Glutamatergic neuron (in vitro differentiated cells): ENCODE measurements around the gene MCHR2. TPM values are rescaled to one million over a fixed set of nuclear protein-coding genes. Genes with fewer than 3 reads are reported as not detected.
A peak's percentile ranks its signal among the peaks of the same experiment; 100 is the strongest.

Experiments used
- DNase-seq: peaks from one replicate; pipeline ENCODE4 v3.0.0; 2022
- H3K27ac Mint-ChIP-seq: one replicate; pipeline ENCODE4 v1.8.0; 2020; ENCODE audit warnings: mild to moderate bottlenecking, mixed read lengths, inconsistent platforms; ENCODE audit not compliant: unreplicated experiment
- H3K27me3 Mint-ChIP-seq: one replicate; pipeline ENCODE4 v1.8.0; 2020; ENCODE audit warnings: mild to moderate bottlenecking, moderate library complexity, mixed read lengths, inconsistent platforms; ENCODE audit not compliant: unreplicated experiment
- H3K36me3 Mint-ChIP-seq: one replicate; pipeline ENCODE4 v1.8.0; 2020; ENCODE audit warnings: mild to moderate bottlenecking, mixed read lengths, inconsistent platforms; ENCODE audit not compliant: unreplicated experiment
- H3K4me1 Mint-ChIP-seq: one replicate; pipeline ENCODE4 v1.8.0; 2020; ENCODE audit warnings: mild to moderate bottlenecking, low read depth, mixed read lengths, inconsistent platforms; ENCODE audit not compliant: unreplicated experiment
- H3K4me3 Mint-ChIP-seq: one replicate; pipeline ENCODE4 v1.8.0; 2020; ENCODE audit warnings: mild to moderate bottlenecking, mixed read lengths, inconsistent platforms; ENCODE audit not compliant: unreplicated experiment
- H3K9me3 Mint-ChIP-seq: one replicate; pipeline ENCODE4 v1.8.0; 2020; ENCODE audit warnings: mild to moderate bottlenecking, moderate library complexity, mixed read lengths, inconsistent platforms; ENCODE audit not compliant: unreplicated experiment
- CTCF ChIP-seq: fragments of 200-600 bp; sonication (generic); IDR thresholded peaks from one replicate; pipeline ENCODE4 v1.5.0; 2021; ENCODE audit not compliant: partially characterized antibody, unreplicated experiment
- total RNA-seq: library from RNA; stranded (reverse); fragmentation: NEBNext Ultra II Directional; extraction: Animal tissue kit (Norgen Biotek cat#: 25700); gene quantifications from one replicate; pipeline ENCODE4 v1.2.1, GENCODE V29; 2021; ENCODE audit not compliant: unreplicated experiment

The MCHR2 gene
- total RNA-seq, 1 donor from 2014 or later = not detected

- peaks cover 2% of the 10 kb centered on the region for H3K27me3 Mint-ChIP-seq
- H3K27ac Mint-ChIP-seq = no peak overlapping the region
- no peak overlapping the region for H3K4me3 Mint-ChIP-seq
- no peaks in the 10 kb centered on the region for H3K36me3 Mint-ChIP-seq
- H3K4me1 Mint-ChIP-seq = peaks cover 17% of the 10 kb centered on the region
- no peak for TF ChIP-seq CTCF
- H3K9me3 Mint-ChIP-seq = no peaks in the 10 kb centered on the region
- DNase-seq = no peak
These were observed 107.0 kb downstream of the MCHR2 start for GRCh38 chr6:99887066-99887465.

- Mint-ChIP-seq H3K4me3 (no peak overlapping the region), H3K9me3 (no peaks in the 10 kb centered on the region), H3K27ac (no peak overlapping the region), H3K4me1 (peaks cover 27% of the 10 kb centered on the region), H3K36me3 (no peaks in the 10 kb centered on the region), H3K27me3 (peaks cover 2% of the 10 kb centered on the region)
- TF ChIP-seq CTCF = no peak
- no peak for DNase-seq
These were observed 109.0 kb downstream of the MCHR2 start for GRCh38 chr6:99885051-99885450.

GRCh38 chr6:99882128-99882702 lies 111.8 kb downstream of the MCHR2 start:
- peak overlapping the region; percentile 56 for H3K27ac Mint-ChIP-seq
- peak overlapping the region; percentile 40 for H3K4me3 Mint-ChIP-seq
- H3K9me3 Mint-ChIP-seq = no peaks in the 10 kb centered on the region
- no peaks in the 10 kb centered on the region for H3K36me3 Mint-ChIP-seq
- no peak for TF ChIP-seq CTCF
- H3K27me3 Mint-ChIP-seq = peaks cover 2% of the 10 kb centered on the region
- DNase-seq = peak; percentile 51
- H3K4me1 Mint-ChIP-seq = peaks cover 33% of the 10 kb centered on the region

GRCh38 chr6:99879431-99879830 lies 114.6 kb downstream of the MCHR2 start:
- Mint-ChIP-seq H3K4me1 (peaks cover 28% of the 10 kb centered on the region), H3K27ac (no peak overlapping the region), H3K36me3 (no peaks in the 10 kb centered on the region), H3K4me3 (no peak overlapping the region), H3K27me3 (peaks cover 2% of the 10 kb centered on the region), H3K9me3 (no peaks in the 10 kb centered on the region)
- TF ChIP-seq CTCF = no peak
- DNase-seq = no peak

- TF ChIP-seq CTCF = no peak
- H3K4me1 Mint-ChIP-seq = peaks cover 6% of the 10 kb centered on the region
- no peak overlapping the region for H3K4me3 Mint-ChIP-seq
- DNase-seq = no peak
- no peaks in the 10 kb centered on the region for H3K9me3 Mint-ChIP-seq
- no peak overlapping the region for H3K27ac Mint-ChIP-seq
- no peaks in the 10 kb centered on the region for H3K36me3 Mint-ChIP-seq
- H3K27me3 Mint-ChIP-seq = no peaks in the 10 kb centered on the region
These were observed 119.0 kb downstream of the MCHR2 start for GRCh38 chr6:99875068-99875467.
